Subcutaneous abdominal adipose tissue (tissue), 5 donors: Measurements from ENCODE around the gene PRKD3.

Experiments
- H3K27ac ChIP-seq: one replicate; pipeline ENCODE4 v1.7.0; 2013; ENCODE audit warnings: low read depth, mild to moderate bottlenecking, inconsistent platforms, low read length, moderate library complexity
- H3K27me3 ChIP-seq, 5 donors: one replicate each; pipeline ENCODE4 v1.7.0; 2013; ENCODE audit warnings: low read length in 5 of 5, inconsistent platforms in 1 of 5; ENCODE audit not compliant: control insufficient read depth in 5 of 5, insufficient read depth in 4 of 5
- H3K36me3 ChIP-seq, 5 donors: one replicate each; pipeline ENCODE4 v1.7.0; 2013; ENCODE audit warnings: low read length in 5 of 5; ENCODE audit not compliant: control insufficient read depth in 5 of 5, insufficient read depth in 5 of 5
- H3K4me1 ChIP-seq, 5 donors: one replicate each; pipeline ENCODE4 v1.7.0; 2013; ENCODE audit warnings: low read length in 5 of 5, mild to moderate bottlenecking in 3 of 5, moderate library complexity in 1 of 5; ENCODE audit not compliant: control insufficient read depth in 5 of 5, insufficient read depth in 5 of 5
- H3K4me3 ChIP-seq, 5 donors: one replicate each; pipeline ENCODE4 v1.7.0; 2013; ENCODE audit warnings: low read length in 5 of 5, low read depth in 1 of 5
- H3K9ac ChIP-seq, 5 donors: one replicate each; pipeline ENCODE4 v1.7.0; 2013; ENCODE audit warnings: low read length in 5 of 5, mild to moderate bottlenecking in 4 of 5, moderate library complexity in 3 of 5
- H3K9me3 ChIP-seq, 5 donors: one replicate each; pipeline ENCODE4 v1.7.0; 2013; ENCODE audit warnings: low read length in 5 of 5; ENCODE audit not compliant: control insufficient read depth in 5 of 5
- donor health status: healthy.
- donor health status: healthy.
- donor health status: healthy.
- donor health status: healthy.
- donor health status: healthy.

PRKD3 gene

GRCh38 chr2:37318401-37318800, 6.2 kb downstream of the PRKD3 start:
- Histone ChIP-seq H3K27ac (no peak overlapping the region), H3K9me3 (no peaks in the 10 kb centered on the region), H3K36me3 (peaks cover 0 to 3% (median 0%) of the 10 kb centered on the region in 5 donors), H3K4me3 (peak overlapping the region in 1 of 5 donors; percentile 16), H3K27me3 (no peaks in the 10 kb centered on the region), H3K9ac (peak overlapping the region in 1 of 5 donors; percentile 22), H3K4me1 (peaks cover 0 to 37% (median 26%) of the 10 kb centered on the region in 5 donors)

DNA sequence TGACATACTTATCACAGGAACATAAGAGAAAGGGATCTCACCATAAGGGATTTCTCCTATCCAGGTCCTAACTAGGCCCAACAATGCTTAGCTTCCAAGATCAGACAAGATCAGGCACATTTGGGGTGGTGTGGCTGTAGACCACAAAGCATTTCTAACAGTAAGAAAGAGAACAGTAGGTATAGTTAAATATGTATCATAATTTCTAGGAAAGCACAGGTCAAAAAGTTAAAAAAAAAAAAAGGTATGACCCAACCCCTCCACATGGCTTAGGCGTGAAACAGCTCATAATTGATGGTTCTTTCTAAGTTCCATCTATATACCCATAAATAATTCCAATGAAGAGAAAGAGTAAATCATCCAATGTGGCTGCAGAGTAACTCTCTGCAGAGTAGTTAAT, 6.9 kb downstream of the PRKD3 start:
- Histone ChIP-seq H3K4me1 (peaks cover 0 to 31% (median 20%) of the 10 kb centered on the region in 5 donors), H3K36me3 (peaks cover 0 to 3% (median 0%) of the 10 kb centered on the region in 5 donors), H3K4me3 (no peak overlapping the region), H3K27ac (no peak overlapping the region), H3K9me3 (no peaks in the 10 kb centered on the region), H3K27me3 (no peaks in the 10 kb centered on the region), H3K9ac (no peak overlapping the region)

GRCh38 chr2:37316181-37316580, 8.5 kb downstream of the PRKD3 start:
- no peak overlapping the region for H3K9ac ChIP-seq
- H3K36me3 ChIP-seq = peaks cover 0 to 3% (median 0%) of the 10 kb centered on the region in 5 donors
- peaks cover 0 to 27% (median 19%) of the 10 kb centered on the region in 5 donors for H3K4me1 ChIP-seq
- no peaks in the 10 kb centered on the region for H3K27me3 ChIP-seq
- H3K4me3 ChIP-seq = no peak overlapping the region
- no peaks in the 10 kb centered on the region for H3K9me3 ChIP-seq
- no peak overlapping the region for H3K27ac ChIP-seq

DNA sequence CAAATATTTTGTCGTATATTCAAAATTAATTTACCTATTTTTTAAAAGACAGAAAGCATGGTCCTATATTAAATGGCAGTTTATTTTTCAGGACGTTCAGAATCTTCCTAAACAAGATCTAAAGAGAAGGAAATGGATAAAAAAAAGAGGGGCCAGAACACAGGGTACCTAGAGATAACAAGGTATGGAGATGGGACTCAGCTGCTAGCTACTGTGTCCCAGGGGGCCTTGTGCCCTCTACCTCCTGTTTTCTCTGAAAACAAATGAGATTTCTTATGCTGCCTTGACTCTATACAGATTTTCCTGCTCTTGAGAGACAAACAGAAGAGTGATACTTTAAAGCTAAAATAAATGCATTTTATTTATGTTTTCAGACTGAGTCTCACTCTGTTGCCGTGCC, 9.3 kb downstream of the PRKD3 start:
- Histone ChIP-seq H3K27ac (no peak overlapping the region), H3K4me1 (peaks cover 0 to 34% (median 27%) of the 10 kb centered on the region in 5 donors), H3K27me3 (no peaks in the 10 kb centered on the region), H3K9ac (no peak overlapping the region), H3K36me3 (peaks cover 0 to 3% (median 0%) of the 10 kb centered on the region in 5 donors), H3K4me3 (no peak overlapping the region), H3K9me3 (no peaks in the 10 kb centered on the region)

GRCh38 chr2:37307500-37307899, 17.1 kb downstream of the PRKD3 start:
- no peak overlapping the region for H3K9ac ChIP-seq
- H3K9me3 ChIP-seq = no peaks in the 10 kb centered on the region
- no peaks in the 10 kb centered on the region for H3K27me3 ChIP-seq
- no peak overlapping the region for H3K4me3 ChIP-seq
- H3K4me1 ChIP-seq = peaks cover 2 to 48% (median 27%) of the 10 kb centered on the region in 5 donors
- no peak overlapping the region for H3K27ac ChIP-seq
- H3K36me3 ChIP-seq = no peaks in the 10 kb centered on the region

- Histone ChIP-seq H3K36me3 (no peaks in the 10 kb centered on the region), H3K4me3 (no peak overlapping the region), H3K9ac (no peak overlapping the region), H3K27ac (no peak overlapping the region), H3K4me1 (peaks cover 2 to 33% (median 16%) of the 10 kb centered on the region in 5 donors), H3K27me3 (no peaks in the 10 kb centered on the region), H3K9me3 (no peaks in the 10 kb centered on the region)
Observed at GRCh38 chr2:37306024-37306423, 18.6 kb downstream of the PRKD3 start.

GRCh38 chr2:37302701-37303252, 21.9 kb downstream of the PRKD3 start:
- Histone ChIP-seq H3K9ac (no peak overlapping the region), H3K4me1 (peaks cover 0 to 26% (median 8%) of the 10 kb centered on the region in 5 donors), H3K4me3 (no peak overlapping the region), H3K27ac (no peak overlapping the region), H3K9me3 (no peaks in the 10 kb centered on the region), H3K27me3 (no peaks in the 10 kb centered on the region), H3K36me3 (no peaks in the 10 kb centered on the region)

GRCh38 chr2:37301408-37301807, 23.2 kb downstream of the PRKD3 start:
- H3K27me3 ChIP-seq = no peaks in the 10 kb centered on the region
- no peaks in the 10 kb centered on the region for H3K9me3 ChIP-seq
- H3K9ac ChIP-seq = no peak overlapping the region
- no peak overlapping the region for H3K4me3 ChIP-seq
- H3K4me1 ChIP-seq = peaks cover 0 to 14% (median 2%) of the 10 kb centered on the region in 5 donors
- H3K36me3 ChIP-seq = no peaks in the 10 kb centered on the region
- no peak overlapping the region for H3K27ac ChIP-seq

GRCh38 chr2:37300578-37300977, 24.1 kb downstream of the PRKD3 start:
- H3K27ac ChIP-seq = no peak overlapping the region
- H3K4me1 ChIP-seq = peaks cover 0 to 6% (median under 1%) of the 10 kb centered on the region in 5 donors

DNA sequence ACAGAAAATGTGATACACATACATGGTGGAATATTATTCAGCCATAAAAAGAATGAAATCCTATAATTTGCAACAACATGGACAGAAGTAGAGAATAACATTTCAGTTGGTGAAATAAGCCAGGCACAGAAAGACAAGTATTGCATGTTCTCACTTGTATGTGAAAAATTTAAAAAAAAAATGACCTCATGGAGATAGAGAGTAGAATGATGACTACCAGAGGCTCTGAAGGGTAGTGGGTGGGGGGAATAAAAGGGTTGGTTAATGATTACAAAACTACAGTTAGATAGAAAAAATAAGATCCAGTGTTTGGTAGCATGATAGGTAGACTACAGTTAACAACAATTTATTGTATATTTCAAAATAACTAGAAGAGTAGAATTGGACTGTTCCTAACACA, 24.5 kb downstream of the PRKD3 start:
- Histone ChIP-seq H3K9ac (no peak overlapping the region), H3K4me1 (peaks cover 0 to 1% (median 0%) of the 10 kb centered on the region in 5 donors), H3K4me3 (no peak overlapping the region), H3K36me3 (no peaks in the 10 kb centered on the region), H3K27me3 (no peaks in the 10 kb centered on the region), H3K9me3 (no peaks in the 10 kb centered on the region), H3K27ac (no peak overlapping the region)

More at GRCh38 chr2:37300578-37300977, 24.1 kb downstream of the PRKD3 start:
- no peak overlapping the region for H3K4me3 ChIP-seq
- no peaks in the 10 kb centered on the region for H3K27me3 ChIP-seq
- no peaks in the 10 kb centered on the region for H3K9me3 ChIP-seq
- no peak overlapping the region for H3K9ac ChIP-seq
- H3K36me3 ChIP-seq = no peaks in the 10 kb centered on the region
